Upper lobe of left lung (tissue), 4 donors: Measurements from ENCODE around the gene PGS1.

Source experiments
- EP300 ChIP-seq, 4 donors: sonication (generic); formaldehyde crosslinking; IDR thresholded peaks; one replicate each; pipeline ENCODE4 v1.5.1; 2017; ENCODE audit warnings: antibody characterized with exemption in 4 of 4, control low read depth in 2 of 4
- POLR2A ChIP-seq, 4 donors: fragments of 450-650 bp; IDR thresholded peaks; one replicate each; pipeline ENCODE4 v1.5.1; 2016 to 2017; ENCODE audit warnings: antibody characterized with exemption in 4 of 4, mild to moderate bottlenecking in 2 of 4
- POLR2AphosphoS5 ChIP-seq, 2 donors: sonication (generic); formaldehyde crosslinking; IDR thresholded peaks; one replicate each; pipeline ENCODE4 v1.5.1; 2017; ENCODE audit warnings: antibody characterized with exemption in 2 of 2
- TF ChIP-seq, protein P1 (sequence below), 6 experiments: fragments of 450-650 bp in 4 of 6; fragments of 200-600 bp in 2 of 6; sonication (generic) in 2 of 6; IDR thresholded peaks; one replicate each; pipeline ENCODE4 v1.5.1; 2016 to 2019; ENCODE audit warnings: antibody characterized with exemption in 6 of 6

DNA sequence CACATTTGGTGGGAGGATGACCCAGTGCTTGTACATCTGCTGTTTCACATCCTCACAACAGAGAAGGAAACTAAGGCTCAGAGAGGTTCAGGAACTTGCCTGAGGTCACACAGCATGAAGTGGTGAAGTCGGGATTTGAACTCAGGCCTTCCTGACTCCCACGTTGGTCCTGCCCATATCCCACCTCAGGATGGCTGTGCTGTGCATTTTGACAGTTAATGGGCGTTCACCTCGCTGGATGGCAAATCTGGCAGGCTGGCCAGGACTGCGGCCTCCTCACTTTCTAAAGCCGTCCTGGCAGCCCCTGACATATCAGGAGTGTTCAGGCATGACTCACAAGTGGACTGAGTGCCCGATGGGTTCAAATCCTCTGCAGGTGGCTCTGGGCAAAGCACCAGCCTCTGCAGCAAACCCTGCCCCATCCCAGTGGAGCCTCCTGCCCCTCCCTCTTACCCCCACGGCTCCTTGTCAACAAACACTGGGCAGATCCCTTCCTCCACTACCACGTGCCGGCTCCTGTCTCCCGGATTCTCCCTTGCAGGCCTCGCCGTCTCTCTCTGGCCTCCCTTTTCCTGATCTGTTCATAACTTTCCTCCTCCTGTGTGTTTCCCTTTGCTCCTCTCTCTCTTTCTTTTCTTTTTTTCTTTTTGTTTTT, 47.8 kb upstream of the PGS1 start:
- TF ChIP-seq, protein P1, sequence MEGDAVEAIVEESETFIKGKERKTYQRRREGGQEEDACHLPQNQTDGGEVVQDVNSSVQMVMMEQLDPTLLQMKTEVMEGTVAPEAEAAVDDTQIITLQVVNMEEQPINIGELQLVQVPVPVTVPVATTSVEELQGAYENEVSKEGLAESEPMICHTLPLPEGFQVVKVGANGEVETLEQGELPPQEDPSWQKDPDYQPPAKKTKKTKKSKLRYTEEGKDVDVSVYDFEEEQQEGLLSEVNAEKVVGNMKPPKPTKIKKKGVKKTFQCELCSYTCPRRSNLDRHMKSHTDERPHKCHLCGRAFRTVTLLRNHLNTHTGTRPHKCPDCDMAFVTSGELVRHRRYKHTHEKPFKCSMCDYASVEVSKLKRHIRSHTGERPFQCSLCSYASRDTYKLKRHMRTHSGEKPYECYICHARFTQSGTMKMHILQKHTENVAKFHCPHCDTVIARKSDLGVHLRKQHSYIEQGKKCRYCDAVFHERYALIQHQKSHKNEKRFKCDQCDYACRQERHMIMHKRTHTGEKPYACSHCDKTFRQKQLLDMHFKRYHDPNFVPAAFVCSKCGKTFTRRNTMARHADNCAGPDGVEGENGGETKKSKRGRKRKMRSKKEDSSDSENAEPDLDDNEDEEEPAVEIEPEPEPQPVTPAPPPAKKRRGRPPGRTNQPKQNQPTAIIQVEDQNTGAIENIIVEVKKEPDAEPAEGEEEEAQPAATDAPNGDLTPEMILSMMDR (IDR thresholded peaks at IDR 0.05), result no peak
- TF ChIP-seq POLR2A (IDR thresholded peaks at IDR 0.05) (no peak), EP300 (IDR thresholded peaks at IDR 0.05) (no peak), POLR2AphosphoS5 (IDR thresholded peaks at IDR 0.05) (no peak)
